Erythroblast (primary cell): ENCODE measurements around the gene PPP2R2C.

Experiments
- GATA1 ChIP-seq: IDR thresholded peaks from 2 replicates; pipeline ENCODE4 v1.6.1; 2011; ENCODE audit warnings: low read depth, mild to moderate bottlenecking, control low read depth, low read length, moderate library complexity
- POLR2A ChIP-seq: IDR thresholded peaks from 2 replicates; pipeline ENCODE4 v1.6.1; 2011; ENCODE audit warnings: mild to moderate bottlenecking, low read length

- TF ChIP-seq POLR2A (no peak), GATA1 (no peak)
Observed at GRCh38 chr4:6320663-6321062, 151.8 kb downstream of the PPP2R2C start.
